Measurements from ENCODE around the gene GTF2F2.

DNA sequence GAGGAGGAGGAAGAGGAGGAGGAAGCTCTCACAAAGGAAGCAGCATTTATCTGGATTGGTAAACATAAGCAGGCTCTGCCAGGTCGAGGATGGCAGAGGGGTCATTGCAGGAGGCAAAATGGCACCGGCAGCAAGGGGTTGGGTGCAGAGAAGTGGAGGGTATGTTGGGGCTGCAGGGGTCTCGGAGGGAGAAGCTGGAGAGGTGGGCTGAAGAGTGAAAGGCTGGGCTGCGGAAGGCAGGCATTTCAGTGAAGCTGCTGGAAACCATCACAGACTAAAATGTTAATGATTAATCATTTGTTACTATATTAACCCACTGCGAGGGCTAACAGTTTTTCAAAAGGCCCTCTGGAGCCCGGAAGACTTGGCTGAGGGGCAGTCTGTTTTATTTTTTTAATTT, 196.0 kb downstream of the GTF2F2 start:
- TF ChIP-seq POLR2AphosphoS5 (IDR thresholded peaks at IDR 0.05) (no peak), EP300 (IDR thresholded peaks at IDR 0.05) (no peak), POLR2A (IDR thresholded peaks at IDR 0.05) (no peak)
- TF ChIP-seq, protein P1, sequence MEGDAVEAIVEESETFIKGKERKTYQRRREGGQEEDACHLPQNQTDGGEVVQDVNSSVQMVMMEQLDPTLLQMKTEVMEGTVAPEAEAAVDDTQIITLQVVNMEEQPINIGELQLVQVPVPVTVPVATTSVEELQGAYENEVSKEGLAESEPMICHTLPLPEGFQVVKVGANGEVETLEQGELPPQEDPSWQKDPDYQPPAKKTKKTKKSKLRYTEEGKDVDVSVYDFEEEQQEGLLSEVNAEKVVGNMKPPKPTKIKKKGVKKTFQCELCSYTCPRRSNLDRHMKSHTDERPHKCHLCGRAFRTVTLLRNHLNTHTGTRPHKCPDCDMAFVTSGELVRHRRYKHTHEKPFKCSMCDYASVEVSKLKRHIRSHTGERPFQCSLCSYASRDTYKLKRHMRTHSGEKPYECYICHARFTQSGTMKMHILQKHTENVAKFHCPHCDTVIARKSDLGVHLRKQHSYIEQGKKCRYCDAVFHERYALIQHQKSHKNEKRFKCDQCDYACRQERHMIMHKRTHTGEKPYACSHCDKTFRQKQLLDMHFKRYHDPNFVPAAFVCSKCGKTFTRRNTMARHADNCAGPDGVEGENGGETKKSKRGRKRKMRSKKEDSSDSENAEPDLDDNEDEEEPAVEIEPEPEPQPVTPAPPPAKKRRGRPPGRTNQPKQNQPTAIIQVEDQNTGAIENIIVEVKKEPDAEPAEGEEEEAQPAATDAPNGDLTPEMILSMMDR (IDR thresholded peaks at IDR 0.05): no peak
